Mesenteric fat pad (tissue), 1 donor: ENCODE measurements around the gene CACNA1S. TPM values are rescaled to one million over a fixed set of nuclear protein-coding genes. Genes with fewer than 3 reads are reported as not detected.

ENCODE experiments used
- DNase-seq: peaks from one replicate; pipeline ENCODE4 v3.0.0-alpha.2; 2020; ENCODE audit warnings: low spot score
- total RNA-seq: library from RNA; stranded (reverse); fragmentation: NEBNext Ultra II Directional; extraction: Animal tissue kit (Norgen Biotek cat#: 25700); gene quantifications from one replicate; pipeline ENCODE4 v1.2.1, GENCODE V29; 2021
- donor health status: DM: yes; HTN: yes; CAD: no.

CACNA1S gene
- total RNA-seq, 1 donor from 2014 or later: not detected

DNA sequence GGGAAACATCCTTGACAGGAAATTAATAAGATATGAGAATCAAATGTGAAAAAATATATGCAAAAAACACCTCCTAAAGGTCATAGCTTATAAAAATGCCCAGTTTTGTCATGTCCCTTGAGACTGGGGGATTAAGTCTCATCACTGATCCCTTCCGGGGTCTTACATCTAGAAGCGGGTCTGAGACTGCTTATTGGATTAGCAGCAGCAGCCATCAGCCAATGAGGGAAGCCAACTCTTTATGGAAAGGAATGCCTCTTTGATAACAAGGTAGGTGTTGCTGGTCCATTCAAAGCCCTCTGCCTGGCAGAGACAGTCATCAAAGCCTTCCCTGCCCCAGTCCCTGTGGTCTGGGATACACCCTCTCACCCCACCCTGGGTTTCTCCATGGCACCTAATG, 3.9 kb upstream of the CACNA1S start:
- DNase-seq: no peak

DNA sequence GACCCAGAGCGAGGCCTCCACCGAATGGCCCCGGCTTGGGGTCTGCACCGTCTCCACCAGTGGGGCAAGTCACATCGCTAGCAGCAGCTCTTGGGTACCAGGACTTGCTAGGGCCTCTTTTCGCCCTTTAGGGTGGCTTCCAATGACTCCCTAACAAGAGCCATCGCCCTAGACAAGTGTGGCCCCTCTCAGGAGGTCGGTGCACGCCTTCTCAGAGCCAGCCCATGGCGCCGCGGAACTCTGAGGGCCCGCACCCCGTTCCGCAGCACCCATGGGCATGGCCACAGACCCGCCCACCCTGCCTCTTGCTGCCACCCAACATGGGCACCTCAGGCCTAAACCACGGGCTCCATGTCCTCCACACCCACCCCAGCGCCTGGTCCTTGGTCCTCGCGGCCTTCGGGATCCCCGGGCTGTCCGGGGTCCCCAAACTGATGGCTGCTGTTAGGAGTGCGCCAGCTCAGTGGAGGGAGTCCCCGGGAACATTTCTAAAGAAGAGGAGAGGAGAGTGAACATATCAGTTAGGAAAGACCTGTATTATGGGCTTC, 3.2 kb upstream of the CACNA1S start:
- no peak for DNase-seq

DNA sequence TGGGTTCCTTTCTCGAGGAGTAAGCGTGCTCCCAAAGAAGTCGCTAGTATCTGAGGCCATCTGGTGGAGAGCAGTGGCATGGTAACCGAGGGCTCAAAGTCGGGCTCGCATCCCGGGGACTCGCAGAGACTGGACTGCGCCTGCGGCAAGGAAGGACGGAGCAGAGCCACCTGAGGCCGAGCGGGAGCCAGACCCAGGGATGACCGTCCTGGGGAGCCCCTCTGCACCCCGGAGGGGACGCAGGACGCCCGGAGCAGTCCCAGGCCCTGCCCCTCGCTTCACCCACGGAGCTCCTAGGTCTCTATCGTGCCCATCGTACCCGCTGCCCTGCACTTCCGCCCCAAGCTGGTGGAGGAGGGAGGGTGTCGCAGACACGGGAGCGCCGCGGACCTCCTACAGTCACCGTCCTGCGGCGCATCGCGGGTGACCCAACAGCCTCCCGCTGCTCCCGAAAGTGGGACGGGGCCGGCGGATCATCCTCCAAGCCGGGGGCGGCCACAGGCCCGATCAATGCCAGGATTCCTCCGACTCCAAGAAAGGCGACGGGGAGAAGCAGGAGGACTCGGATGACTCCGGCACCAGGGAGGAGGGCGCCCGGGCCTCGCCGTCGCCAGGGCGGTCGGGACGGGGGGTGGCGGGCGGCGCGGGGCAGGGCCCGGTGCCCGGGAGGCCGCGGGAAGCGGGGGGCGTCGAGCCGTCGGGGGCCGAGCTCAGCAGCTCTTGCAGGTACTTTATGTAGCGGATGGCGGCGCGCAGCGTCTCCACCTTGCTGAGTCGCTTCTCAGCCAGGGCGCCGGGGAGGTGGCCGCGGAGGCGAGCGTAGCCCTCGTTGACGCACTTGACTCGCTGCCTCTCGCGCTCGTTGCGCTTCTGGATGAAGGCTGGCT, 2.3 kb upstream of the CACNA1S start:
- peak; percentile 95 for DNase-seq

DNA sequence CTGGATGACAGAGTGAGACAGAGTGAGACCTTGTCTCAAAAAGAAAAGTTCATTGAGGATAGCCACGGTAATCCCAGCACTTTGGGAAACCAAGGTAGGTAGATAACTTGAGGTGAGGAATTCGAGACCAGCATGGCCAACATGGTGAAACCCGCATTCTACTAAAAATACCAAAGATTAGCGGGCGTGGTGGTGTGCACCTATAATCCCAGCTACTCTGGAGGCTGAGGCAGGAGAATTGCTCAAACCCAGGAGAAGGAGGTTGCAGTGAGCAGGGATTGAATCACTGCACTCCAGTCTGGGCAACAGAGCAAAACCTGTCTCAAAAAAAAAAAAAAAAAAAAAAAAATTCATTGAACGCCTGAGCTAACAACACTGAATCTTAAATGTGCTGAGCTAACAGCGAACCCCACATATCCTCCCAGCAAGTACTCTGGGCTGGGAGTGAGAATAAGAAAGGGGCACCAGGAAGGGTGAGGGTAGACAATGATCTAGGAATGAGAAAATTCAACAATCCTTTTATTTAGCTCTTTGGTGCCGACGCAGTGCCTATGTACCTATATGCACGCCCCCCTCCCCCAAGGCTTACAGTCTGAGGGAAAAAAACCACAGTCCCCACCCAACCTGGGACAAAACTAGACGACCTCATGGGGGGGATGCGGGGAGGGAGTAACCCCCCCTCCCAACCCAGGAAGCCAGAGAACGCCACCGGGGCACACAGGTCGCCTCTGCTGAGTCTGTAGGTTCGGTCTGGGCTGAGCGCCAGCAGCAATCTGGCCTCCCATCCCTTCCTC, 1.4 kb upstream of the CACNA1S start:
- no peak for DNase-seq

DNA sequence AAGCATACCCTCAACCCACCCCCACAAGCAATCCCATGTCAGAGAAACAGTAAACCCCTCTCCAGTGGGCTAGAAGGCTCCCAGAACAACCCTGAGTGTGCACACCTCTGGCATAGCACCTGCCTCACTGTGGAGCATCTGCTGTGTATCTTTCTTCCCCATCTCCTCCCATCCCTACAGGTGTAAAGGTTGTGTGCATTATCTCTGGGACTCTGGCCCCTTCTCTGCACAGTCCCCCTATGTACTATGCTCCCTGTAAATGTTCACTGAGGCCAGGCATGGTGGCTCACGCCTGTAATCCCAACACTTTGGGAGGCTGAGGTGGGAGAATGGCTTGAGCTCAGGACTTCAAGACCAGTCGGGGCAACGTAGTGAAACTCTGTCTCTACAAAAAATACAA, 700 bp upstream of the CACNA1S start:
- DNase-seq: no peak

DNA sequence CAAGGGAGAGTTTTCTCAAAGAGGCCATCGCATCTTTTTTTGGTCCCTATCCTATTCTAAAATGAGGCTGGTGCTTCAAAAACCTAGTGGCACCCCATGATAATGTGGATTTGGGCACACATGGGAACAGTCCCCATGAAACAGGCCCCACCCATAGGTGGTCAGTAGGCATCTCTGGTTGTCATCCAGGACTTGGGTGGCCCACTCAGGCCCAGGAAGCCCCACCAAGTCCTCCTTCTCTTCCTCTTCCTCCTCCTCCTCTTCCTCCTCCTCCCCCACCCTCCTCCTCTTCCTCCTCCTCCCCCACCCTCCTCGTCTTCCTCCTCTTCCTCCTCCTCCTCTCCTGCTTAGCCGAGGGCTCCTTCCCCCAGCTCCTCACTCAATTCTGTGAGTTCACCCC, 554 bp downstream of the CACNA1S start:
- no peak for DNase-seq

DNA sequence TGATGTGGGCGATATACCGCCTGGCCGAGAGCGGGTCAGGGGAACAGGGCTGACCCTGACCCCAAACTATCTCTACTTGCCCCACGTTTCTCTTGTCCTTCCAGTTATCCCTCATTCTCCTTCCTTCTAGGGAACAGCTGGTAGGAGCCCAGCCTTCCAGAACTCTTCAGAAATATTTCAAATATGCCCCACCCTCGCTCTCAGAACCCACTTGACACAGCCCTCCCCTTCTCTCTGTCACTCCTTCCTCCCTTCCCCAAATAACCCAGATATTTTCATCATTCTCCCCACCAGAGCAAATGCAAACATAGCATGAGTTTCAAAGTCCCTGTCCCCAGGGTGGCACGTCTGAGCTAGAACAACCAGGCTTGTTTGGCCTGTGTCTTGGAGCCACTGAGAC, 1.1 kb downstream of the CACNA1S start:
- no peak for DNase-seq

DNA sequence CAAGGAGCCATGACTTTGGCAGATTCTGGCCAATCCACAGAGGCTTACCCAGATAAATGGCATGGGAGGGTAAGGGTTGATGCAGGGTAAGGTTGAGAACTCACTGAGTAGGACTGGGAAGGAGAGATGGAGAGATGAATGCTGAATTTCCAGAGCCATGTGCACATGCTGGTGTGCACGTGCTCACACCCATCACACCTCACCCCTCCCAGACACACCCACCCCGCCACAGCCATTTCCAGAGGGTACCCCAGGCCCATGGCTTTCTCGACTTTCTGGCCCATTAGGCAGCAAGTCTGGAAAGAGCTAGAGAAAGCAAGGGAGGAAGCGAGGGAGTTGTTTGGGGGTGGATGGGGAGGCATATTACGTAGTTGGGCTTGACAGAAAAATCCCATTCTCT, 1.6 kb downstream of the CACNA1S start:
- DNase-seq: no peak

DNA sequence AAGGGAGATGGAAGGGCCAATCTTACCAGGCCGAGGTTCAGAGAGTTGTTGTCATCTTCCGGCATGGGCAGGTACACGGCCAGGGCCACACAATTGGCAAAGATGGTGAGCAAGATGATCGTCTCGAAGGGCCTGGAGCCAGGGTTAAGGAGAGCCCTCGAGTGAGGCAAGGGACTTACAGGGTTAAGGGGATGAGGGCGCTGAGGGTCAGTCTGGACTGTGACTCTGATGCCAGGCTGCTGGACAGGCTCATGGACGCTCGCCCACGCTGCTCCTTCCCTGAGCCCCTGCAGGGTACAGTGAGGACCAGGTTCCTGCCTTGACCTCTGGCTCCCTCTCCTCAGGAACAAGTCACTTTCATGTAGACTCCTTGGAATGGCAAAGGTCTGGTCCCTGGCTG, 2.1 kb downstream of the CACNA1S start:
- no peak for DNase-seq

DNA sequence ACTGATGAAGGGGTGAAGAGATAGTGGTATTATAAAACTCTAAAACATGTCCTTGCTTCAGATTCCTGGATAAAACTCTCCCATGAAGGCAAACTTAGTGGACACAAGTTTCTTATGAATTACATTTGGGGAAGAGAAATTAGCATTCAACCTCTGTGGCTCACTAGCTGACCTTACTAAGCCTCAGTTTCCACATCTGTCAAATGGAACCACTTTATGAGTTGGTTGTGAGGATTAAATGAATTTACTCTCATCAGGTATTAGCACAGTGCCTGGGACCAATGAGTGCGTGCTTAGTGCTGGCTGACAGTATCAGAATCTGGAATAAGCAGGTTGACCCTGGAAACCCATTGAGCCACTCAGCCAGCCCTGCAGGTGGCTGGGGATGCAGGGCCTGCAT, 2.6 kb downstream of the CACNA1S start:
- DNase-seq: no peak

DNA sequence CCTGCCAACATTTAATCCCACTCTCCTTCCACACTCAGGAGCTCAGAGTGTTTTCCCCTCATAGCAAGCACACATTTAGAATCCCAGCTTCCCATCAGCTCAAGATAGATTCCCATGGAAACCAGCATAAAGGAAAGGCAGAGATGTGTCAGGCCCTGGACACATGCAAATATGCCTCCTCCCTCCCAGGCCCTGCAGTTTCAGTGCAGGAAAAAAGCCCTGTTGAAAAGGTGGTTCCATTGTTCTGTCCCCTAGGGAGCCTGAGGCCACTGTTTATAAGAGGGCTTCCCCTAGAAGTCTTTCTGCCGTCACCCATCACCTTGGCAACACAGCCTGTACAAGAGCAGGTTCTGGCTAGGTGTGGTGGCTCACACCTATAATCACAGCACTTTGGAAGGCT, 3.6 kb downstream of the CACNA1S start:
- no peak for DNase-seq

DNA sequence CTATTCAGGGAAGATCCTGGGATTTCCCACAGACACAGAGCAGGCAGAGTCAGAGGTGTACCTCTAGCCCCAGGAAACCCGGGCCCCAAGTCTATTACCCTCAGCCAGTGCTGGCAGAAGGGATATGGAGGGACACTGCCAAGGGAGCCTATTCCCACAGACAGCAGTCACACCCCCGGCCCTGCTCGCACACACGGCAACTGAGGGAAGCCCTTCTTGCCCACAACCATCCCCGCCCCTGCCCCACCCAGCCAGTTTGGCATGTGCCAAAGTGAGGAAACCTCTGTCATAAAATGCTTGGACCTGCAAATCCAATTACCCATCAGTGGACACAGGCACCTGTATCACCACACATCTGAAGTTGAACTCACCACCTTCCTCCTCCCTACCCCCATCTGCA, 6.5 kb downstream of the CACNA1S start:
- DNase-seq: no peak

DNA sequence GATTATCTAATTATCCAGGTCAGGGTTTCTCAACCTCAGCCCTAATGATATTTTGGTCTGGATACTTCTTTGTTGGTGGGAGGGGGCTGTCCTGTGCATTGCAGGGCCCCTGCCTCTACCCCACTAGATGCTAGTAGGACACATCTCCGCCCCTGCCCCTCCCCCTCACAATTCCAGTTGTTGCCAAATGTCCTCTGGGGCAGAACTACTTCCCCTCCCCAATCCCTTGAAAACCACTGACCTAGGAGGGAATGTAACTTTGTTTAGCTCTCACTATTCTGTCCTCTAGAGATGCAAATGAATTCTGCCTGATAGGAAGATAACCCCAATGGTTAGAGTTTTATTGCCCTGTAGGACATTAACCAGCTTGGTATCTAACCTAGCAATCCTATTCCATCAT, 8.1 kb downstream of the CACNA1S start:
- no peak for DNase-seq

DNA sequence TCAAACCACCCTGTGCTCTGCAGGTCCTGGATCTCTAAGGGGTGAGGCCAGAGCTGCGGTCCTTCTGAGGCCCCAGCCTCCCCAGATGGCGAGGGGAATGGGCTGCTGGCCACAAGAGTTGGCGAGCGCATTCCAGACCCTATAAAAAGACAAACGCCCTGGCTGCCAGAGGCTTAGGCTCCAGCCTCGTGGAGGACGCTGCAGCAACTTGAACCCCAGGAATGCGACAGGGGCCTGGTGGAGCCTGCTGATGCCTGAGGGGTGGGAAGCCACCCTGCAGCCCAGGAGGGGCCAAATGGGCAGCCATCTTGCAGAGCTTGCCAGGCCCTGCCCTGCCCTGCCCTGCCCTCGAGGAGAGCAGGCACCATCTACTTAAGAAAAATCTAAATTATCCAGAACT, 8.6 kb downstream of the CACNA1S start:
- DNase-seq: no peak

DNA sequence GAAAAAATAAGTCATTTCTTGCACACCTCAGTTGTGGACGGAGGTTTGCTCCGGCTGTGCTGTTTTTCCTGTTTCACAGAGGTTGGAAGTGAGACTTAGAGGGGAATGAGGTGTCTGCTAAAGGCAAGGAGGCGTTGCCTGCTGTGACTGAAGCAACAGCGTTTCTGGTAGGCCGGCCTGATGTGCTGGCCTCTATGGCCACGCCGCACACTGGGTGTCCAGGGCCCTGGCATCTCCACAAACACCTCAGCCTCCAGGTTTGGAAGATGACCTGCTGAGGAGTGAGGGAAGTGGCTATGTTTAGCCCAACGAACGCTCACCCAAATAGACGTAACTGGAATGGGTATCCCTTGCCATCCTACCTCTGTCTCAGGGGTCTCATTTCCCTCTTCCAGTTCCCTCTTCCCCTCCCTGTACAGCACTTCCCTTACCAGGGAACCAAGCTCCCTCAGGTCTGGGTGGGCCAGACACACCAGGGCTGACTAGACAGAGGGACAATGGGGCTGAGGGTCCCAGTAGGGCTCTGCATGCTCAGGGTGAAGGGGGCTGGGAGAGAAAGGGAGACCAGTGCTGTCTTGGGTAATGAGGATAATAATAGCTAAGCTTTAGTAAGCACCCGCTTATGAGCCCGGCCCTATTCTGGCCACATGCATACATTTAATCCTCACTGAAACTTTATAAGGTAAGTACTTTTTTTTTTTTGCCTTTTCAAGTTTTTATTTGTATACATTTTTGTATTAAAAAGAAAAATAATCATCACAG, 11.9 kb downstream of the CACNA1S start:
- DNase-seq: no peak

DNA sequence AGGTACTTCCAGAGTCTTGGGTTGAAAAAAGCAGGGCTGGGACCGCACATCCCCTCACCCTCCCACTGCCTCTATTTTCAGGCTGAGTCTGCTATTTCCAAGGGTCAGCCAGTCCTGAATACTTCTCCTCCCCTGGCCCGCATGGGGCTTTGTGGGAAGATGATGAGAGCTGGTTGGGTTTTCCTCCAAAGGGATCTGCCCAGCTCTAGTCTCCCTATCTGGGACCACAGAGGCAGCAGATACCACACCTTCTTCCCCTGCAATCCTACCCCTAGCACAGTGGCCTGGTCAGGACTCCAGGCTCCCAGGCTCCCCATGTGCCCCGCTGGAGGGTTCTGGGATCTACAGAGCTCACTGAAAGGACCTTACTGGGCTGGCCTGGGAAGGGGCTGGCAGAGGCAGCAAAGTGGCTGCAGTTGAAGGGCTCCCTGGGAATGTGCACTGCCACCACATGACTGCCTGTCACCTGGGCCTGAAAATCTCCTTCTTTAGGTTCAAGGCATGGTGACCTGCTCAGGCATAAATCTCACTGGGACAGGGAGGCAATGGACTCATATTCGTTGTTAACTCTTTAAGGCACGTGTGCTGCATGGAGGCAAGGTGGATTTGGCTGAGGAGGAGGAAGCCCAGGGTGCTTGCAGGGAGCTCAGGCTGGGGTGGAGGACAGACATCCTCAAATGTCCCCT, 13.1 kb downstream of the CACNA1S start:
- no peak for DNase-seq

DNA sequence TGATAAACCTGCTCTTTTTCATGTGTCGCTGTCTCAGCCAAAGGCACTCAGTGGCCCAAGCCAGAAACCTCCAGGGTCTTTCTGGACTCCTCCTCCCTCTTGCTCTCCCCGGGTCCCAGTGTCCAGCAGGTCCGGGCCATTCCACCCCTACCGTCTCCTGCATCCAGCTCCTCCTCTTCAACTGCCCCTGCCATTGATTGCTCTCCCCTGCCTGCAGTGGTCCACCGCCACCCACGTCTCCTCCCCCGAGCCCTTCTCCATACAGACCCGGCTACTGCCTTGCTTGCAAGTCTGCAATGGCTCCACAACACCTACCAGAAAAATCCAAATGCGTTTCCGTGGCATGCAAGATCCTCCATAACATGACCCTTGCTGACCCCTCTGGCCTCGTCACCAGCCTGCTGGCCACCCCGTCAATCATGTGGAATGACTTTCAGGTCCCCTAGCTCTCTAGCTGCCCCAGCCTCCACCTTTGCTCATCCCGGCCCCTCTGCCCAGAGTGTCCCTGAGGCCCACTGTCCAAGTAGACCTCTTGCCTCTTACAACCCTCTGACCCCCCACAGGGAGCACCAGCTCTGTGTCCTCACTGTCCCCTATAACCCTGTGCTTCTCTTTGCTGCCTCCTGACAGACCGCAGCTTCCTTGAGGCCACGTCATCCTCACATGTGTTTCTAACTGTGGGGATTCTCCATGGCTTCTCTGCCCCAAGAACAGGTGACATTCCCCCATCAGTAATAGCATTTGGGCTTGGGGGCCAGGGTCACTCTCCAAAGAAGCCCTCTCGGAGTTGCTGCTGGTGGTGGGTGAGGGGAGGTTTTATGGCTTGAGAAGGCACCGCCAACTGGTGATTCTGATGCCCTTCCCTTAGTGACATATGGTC, 15.0 kb downstream of the CACNA1S start:
- DNase-seq: no peak

DNA sequence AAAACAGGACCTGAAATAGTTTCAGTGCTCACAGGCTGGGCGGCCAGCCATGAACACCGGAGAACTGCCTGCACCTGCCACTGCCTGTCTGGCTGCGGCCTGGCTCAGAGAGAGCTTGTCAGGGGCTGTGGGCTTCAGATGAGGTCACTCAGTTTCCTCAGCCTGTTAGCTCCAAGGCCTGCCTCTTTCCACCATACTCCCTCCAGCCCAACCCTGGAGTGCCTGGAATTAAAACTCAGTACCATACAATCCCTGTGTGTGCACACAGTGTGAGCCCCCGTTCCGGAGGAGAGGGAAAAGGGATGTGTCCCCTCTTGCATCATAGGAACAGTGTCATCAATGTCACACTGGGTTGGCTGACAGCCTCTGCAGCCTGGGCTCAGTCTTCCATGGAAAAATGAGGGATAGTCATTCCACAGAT, 16.2 kb downstream of the CACNA1S start:
- no peak for DNase-seq

DNA sequence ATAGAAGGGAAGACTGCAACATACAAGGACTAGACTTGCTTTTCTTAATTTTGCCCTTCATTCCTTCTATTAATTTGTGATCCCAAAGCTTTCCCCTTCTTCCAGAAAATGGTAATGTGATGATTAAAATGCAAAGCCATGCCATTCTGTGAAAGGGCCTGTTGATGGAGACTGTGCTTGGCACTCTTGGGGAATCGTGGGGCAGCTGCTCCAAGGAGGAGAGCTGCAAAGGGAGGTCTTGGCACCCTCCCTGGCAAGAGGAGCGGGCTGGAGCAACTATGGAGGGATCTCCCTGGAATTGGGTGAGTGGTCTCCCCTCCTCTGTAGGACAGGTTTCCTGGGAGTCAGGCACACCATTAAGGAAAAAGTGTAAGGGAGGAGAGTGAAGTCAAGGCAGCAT, 16.6 kb downstream of the CACNA1S start:
- DNase-seq: no peak

DNA sequence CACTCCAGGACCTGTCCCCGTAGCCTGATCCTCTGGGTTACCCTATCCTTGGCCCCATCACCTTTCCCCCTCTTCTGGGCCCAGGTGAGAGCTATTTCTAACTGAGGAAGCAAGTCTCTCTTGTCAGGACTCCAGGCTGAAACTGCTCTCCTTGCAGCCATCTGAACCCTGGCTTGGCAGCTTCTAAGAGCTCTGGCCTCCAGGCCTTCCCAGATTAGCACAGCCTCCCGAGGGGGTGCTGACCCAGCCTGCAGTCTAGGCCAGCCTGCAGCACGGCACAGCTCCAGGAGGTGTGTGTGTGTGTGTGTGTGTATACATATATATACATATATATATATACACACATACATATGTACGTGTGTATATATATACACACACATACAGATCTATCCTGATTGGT, 17.4 kb downstream of the CACNA1S start:
- DNase-seq: no peak
